ENCODE data around the gene PSD2.

Gene PSD2

DNA sequence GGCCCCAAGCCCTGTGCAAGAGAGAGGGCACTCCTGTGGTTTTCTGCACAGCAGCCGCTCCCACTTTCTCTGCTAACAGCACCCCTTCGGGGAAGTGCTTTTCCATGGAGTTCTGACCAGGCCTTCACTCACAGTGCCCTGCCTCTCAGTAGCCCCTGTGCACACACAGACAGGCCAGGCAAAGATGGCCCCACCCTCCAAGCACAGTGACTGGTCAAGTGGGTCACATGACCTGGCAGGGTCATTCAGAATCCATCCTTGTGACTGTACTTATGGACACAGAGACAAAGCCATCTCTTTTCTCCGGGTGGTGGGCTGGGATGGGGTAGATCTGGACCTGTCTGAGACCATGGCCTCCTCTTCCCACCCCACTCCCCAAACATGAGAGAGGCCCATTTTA lies 82.5 kb downstream of the PSD2 start:
- Histone ChIP-seq H3K4me3 (IDR thresholded peaks at IDR 0.05; ENCODE audit: insufficient read depth, low read depth, low read length) (no peak overlapping the region), H3K36me3 (ENCODE audit: insufficient read depth) (no peaks in the 10 kb centered on the region), H3K4me2 (no peak overlapping the region), H2AFZ (ENCODE audit: low read depth) (no peak overlapping the region), H3K79me2 (ENCODE audit: insufficient read depth, low read depth) (no peaks in the 10 kb centered on the region), H3K9ac (no peak overlapping the region), H3K27me3 (ENCODE audit: insufficient read depth, low read depth) (no peaks in the 10 kb centered on the region), H4K20me1 (ENCODE audit: insufficient read depth) (no peaks in the 10 kb centered on the region), H3K27ac (no peak overlapping the region), H3K4me1 (ENCODE audit: low read depth, poor library complexity, severe bottlenecking) (no peaks in the 10 kb centered on the region)
- TF ChIP-seq, protein P1, sequence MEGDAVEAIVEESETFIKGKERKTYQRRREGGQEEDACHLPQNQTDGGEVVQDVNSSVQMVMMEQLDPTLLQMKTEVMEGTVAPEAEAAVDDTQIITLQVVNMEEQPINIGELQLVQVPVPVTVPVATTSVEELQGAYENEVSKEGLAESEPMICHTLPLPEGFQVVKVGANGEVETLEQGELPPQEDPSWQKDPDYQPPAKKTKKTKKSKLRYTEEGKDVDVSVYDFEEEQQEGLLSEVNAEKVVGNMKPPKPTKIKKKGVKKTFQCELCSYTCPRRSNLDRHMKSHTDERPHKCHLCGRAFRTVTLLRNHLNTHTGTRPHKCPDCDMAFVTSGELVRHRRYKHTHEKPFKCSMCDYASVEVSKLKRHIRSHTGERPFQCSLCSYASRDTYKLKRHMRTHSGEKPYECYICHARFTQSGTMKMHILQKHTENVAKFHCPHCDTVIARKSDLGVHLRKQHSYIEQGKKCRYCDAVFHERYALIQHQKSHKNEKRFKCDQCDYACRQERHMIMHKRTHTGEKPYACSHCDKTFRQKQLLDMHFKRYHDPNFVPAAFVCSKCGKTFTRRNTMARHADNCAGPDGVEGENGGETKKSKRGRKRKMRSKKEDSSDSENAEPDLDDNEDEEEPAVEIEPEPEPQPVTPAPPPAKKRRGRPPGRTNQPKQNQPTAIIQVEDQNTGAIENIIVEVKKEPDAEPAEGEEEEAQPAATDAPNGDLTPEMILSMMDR (conservative IDR thresholded peaks at IDR 0.05; ENCODE audit: low read depth, low read length): no peak

DNA sequence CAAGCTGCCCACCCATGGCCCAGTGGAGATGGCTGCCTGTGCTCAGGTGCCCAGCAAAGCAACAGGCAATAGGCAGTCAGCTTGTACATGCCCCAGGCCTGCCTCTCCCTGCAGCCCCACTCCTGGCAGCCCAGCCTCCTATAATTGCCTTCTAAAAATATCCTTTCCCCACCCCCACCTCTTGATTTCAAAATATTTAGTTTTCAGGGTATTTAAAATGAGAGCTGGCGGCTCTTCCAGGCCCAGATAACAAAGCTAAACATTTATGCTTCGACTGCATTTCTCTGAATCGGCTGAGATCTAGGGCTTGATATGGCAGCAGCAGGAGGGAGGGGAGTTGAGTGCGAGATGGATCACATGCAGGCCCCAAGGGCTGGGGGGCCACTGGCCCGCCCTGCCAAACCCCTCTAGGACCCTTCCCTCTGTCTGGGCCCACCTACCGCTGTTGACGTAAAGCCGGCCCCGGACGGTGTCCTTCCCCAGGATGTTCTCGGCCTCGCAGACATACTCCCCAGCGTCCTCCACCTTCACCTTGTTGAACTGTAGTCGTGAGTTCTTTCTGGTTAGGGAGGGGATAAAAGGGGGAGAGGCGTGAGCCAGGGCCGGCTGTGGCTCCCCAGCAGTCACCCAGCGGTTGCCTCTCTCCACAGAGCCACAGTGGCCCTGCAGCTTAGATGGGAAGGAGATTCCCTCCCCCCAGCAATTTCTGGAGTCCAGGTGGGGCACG lies 85.0 kb downstream of the PSD2 start:
- no peak overlapping the region for H3K27ac ChIP-seq
- H3K36me3 ChIP-seq (ENCODE audit: insufficient read depth): no peaks in the 10 kb centered on the region
- H2AFZ ChIP-seq (ENCODE audit: low read depth): no peak overlapping the region
- H3K4me2 ChIP-seq: no peak overlapping the region
- H3K27me3 ChIP-seq (ENCODE audit: insufficient read depth, low read depth): no peaks in the 10 kb centered on the region
- H3K79me2 ChIP-seq (ENCODE audit: insufficient read depth, low read depth): no peaks in the 10 kb centered on the region
- TF ChIP-seq, protein P1 (conservative IDR thresholded peaks at IDR 0.05; ENCODE audit: low read depth, low read length): no peak
- H4K20me1 ChIP-seq (ENCODE audit: insufficient read depth): no peaks in the 10 kb centered on the region
- no peak overlapping the region for H3K4me3 ChIP-seq (IDR thresholded peaks at IDR 0.05; ENCODE audit: insufficient read depth, low read depth, low read length)
- no peak overlapping the region for H3K9ac ChIP-seq
- no peaks in the 10 kb centered on the region for H3K4me1 ChIP-seq (ENCODE audit: low read depth, poor library complexity, severe bottlenecking)

DNA sequence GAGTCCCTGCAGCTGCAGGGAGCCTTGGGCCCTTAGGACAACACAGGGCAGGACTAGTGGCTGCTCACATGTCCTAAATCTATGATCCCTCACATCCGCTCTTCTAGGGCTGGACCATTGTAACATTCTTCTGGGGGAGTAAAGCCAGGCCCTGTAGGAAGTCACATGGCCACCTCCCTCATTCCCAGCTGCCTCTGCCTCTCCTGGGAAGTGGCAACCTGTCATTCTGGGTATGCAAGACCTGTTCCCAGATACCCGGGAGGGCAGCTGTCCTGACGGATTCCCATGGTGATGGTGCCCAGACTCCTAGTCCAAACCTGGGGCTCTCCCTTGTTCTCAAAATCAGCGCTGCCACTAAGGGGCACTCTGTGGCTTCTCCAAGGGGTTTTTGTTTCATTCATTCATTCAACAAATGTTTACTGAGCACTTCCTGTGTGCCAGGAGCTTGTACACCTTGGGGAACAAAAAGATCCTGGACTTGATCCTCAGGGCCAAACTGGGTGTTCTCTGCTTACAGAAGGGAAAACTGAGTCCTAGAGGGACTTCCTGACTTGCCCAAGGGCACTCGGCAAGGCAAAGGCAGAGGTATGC lies 85.6 kb downstream of the PSD2 start:
- Histone ChIP-seq H3K27ac (no peak overlapping the region), H4K20me1 (ENCODE audit: insufficient read depth) (no peaks in the 10 kb centered on the region), H3K27me3 (ENCODE audit: insufficient read depth, low read depth) (no peaks in the 10 kb centered on the region), H3K4me3 (IDR thresholded peaks at IDR 0.05; ENCODE audit: insufficient read depth, low read depth, low read length) (no peak overlapping the region), H3K9ac (no peak overlapping the region), H3K4me2 (no peak overlapping the region), H3K79me2 (ENCODE audit: insufficient read depth, low read depth) (no peaks in the 10 kb centered on the region), H3K4me1 (ENCODE audit: low read depth, poor library complexity, severe bottlenecking) (no peaks in the 10 kb centered on the region), H3K36me3 (ENCODE audit: insufficient read depth) (no peaks in the 10 kb centered on the region), H2AFZ (ENCODE audit: low read depth) (no peak overlapping the region)
- TF ChIP-seq, protein P1 (conservative IDR thresholded peaks at IDR 0.05; ENCODE audit: low read depth, low read length): no peak

DNA sequence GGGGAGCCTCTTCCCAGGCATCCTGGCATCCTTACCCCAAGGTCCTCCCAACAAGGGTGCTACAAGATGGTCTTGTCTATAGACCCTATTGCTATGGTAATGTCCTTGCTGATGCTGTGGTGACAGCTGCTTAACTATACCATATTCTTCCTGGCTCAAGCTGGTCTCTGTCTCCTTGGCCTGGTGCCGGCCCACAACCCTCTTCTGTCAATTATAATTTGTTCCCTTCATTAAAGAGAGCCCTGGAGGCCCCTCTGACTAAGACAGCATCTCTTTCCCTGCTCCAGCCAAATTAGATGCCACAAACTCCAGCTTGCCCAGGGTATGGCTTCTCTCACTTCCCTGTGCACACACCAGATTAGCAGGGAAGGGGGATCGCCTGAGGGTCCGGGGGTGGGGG lies 86.7 kb downstream of the PSD2 start:
- Histone ChIP-seq H2AFZ (ENCODE audit: low read depth) (no peak overlapping the region), H4K20me1 (ENCODE audit: insufficient read depth) (no peaks in the 10 kb centered on the region), H3K79me2 (ENCODE audit: insufficient read depth, low read depth) (no peaks in the 10 kb centered on the region), H3K4me3 (IDR thresholded peaks at IDR 0.05; ENCODE audit: insufficient read depth, low read depth, low read length) (no peak overlapping the region), H3K4me1 (ENCODE audit: low read depth, poor library complexity, severe bottlenecking) (no peaks in the 10 kb centered on the region), H3K27me3 (ENCODE audit: insufficient read depth, low read depth) (no peaks in the 10 kb centered on the region), H3K4me2 (no peak overlapping the region), H3K9ac (no peak overlapping the region), H3K27ac (no peak overlapping the region), H3K36me3 (ENCODE audit: insufficient read depth) (no peaks in the 10 kb centered on the region)
- TF ChIP-seq, protein P1 (conservative IDR thresholded peaks at IDR 0.05; ENCODE audit: low read depth, low read length): no peak

All from KMS-11 (cell line).